GM21526 (cell line): Measurements from ENCODE around the gene IFI6.

Source experiments
- ATAC-seq: cut with Tn5 transposase; IDR thresholded peaks from one replicate; pipeline ENCODE4 v1.9.1; 2021; ENCODE audit warnings: moderate library complexity; ENCODE audit not compliant: unreplicated experiment, low FRiP score

Gene IFI6

GRCh38 chr1:27676410-27676809 lies 4.4 kb upstream of the IFI6 start:
- no peak for ATAC-seq

GRCh38 chr1:27672750-27673112 lies 739 bp upstream of the IFI6 start:
- ATAC-seq = no peak

- ATAC-seq = no peak
Observed at GRCh38 chr1:27669876-27670275, 2.1 kb downstream of the IFI6 start.

GRCh38 chr1:27668808-27669723 lies 2.9 kb downstream of the IFI6 start:
- no peak for ATAC-seq

GRCh38 chr1:27668121-27668807 lies 3.7 kb downstream of the IFI6 start:
- ATAC-seq = no peak

GRCh38 chr1:27666791-27667254 lies 5.2 kb downstream of the IFI6 start:
- no peak for ATAC-seq

GRCh38 chr1:27666294-27666693 lies 5.7 kb downstream of the IFI6 start:
- no peak for ATAC-seq

- ATAC-seq = no peak
Observed at GRCh38 chr1:27665016-27665651, 6.9 kb downstream of the IFI6 start.

- no peak for ATAC-seq
Observed at GRCh38 chr1:27664291-27664690, 7.7 kb downstream of the IFI6 start.

- ATAC-seq = no peak
Observed at GRCh38 chr1:27662707-27663393, 9.1 kb downstream of the IFI6 start.

GRCh38 chr1:27662261-27662660 lies 9.7 kb downstream of the IFI6 start:
- ATAC-seq = no peak

GRCh38 chr1:27661412-27662075 lies 10.4 kb downstream of the IFI6 start:
- ATAC-seq = no peak

GRCh38 chr1:27660300-27660835 lies 11.6 kb downstream of the IFI6 start:
- ATAC-seq = no peak

- ATAC-seq = peak; percentile 53
Observed at GRCh38 chr1:27659497-27660299, 12.3 kb downstream of the IFI6 start.

- peak; percentile 18 for ATAC-seq
Observed at GRCh38 chr1:27658951-27659496, 13.0 kb downstream of the IFI6 start.

GRCh38 chr1:27656157-27656893 lies 15.7 kb downstream of the IFI6 start:
- no peak for ATAC-seq

- ATAC-seq = no peak
Observed at GRCh38 chr1:27655151-27655937, 16.6 kb downstream of the IFI6 start.
